ENCODE results near the gene WAPL. TPM values are rescaled to one million over a fixed set of nuclear protein-coding genes. Genes with fewer than 3 reads are reported as not detected.
"Not testable (repeated sequence)": the region's sequence is repeated elsewhere in the genome, so short reads cannot be mapped to it uniquely, and the experiment has no call there.

The WAPL gene, protein sequence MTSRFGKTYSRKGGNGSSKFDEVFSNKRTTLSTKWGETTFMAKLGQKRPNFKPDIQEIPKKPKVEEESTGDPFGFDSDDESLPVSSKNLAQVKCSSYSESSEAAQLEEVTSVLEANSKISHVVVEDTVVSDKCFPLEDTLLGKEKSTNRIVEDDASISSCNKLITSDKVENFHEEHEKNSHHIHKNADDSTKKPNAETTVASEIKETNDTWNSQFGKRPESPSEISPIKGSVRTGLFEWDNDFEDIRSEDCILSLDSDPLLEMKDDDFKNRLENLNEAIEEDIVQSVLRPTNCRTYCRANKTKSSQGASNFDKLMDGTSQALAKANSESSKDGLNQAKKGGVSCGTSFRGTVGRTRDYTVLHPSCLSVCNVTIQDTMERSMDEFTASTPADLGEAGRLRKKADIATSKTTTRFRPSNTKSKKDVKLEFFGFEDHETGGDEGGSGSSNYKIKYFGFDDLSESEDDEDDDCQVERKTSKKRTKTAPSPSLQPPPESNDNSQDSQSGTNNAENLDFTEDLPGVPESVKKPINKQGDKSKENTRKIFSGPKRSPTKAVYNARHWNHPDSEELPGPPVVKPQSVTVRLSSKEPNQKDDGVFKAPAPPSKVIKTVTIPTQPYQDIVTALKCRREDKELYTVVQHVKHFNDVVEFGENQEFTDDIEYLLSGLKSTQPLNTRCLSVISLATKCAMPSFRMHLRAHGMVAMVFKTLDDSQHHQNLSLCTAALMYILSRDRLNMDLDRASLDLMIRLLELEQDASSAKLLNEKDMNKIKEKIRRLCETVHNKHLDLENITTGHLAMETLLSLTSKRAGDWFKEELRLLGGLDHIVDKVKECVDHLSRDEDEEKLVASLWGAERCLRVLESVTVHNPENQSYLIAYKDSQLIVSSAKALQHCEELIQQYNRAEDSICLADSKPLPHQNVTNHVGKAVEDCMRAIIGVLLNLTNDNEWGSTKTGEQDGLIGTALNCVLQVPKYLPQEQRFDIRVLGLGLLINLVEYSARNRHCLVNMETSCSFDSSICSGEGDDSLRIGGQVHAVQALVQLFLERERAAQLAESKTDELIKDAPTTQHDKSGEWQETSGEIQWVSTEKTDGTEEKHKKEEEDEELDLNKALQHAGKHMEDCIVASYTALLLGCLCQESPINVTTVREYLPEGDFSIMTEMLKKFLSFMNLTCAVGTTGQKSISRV (N-terminal part only)
- 14.3 TPM for total RNA-seq

DNA sequence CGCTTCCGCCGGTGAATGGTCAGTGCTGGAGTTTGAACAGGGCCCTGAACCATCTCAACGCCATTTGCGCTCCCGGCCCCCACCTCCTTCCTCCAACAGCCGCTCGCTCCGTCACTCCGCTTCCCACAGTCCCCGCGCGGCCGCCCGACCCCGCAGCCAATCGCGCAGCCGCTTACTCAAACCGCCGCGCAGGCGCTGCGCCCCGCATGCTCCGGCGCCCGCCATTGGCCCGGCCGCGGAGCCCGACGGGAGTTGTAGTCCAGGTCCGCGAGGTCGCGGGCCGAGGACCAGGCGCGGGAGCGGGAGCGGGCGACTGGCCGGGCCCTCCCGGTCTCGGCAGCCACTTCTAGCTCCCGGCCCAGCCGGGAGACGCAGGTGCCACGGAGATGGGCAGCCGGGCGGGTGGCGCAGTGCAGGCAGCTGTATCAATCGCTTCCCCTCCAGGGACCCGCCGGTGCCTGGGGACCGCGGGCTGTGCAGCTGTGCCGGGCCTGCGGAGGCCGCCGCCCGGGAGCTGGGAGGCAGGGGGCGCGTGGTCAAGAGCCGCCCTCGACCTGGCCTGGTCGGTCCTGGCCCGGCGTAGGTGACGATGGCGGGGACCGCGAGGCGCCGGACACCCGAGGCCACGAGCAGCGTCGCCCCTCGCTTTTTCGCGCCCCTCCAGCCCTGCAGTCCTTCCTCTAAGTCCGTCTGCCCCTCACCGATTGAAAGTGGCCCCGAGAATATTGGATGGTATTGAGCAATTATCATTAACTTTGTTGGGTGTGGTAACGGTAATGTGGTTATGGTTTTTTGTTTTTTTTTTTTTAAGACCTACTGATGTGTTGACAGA is at the start of gene WAPL:
Gene WAPL (minus strand): TSS at position 115 of the 832 bp plus-strand sequence. CDS start 3,723 bp downstream, outside the sequence.
- peak; percentile 93 for ATAC-seq
- peak; percentile 98 for DNase-seq (ENCODE audit: low spot score)

DNA sequence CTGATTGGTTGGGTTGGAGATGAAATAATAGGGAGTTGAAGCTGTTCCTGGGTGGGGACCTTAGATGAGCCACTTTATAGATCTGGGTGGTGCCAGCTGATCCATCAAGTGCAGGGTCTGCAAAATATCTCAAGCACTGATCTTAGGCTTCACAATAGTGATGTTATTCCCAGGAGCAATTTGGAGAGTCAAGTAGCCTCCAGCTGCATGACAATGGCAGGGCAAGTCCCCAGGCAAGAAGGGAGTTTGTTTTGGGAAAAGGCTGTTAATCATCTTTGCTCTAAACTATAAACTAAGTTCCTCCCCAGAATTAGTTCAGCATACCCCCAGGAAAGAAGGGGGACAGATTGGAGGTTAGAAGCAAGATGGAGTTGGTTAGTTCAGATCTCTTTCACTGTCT is 47.7 kb upstream of the WAPL start:
- ATAC-seq, result no peak
- no peak for DNase-seq (ENCODE audit: low spot score)

DNA sequence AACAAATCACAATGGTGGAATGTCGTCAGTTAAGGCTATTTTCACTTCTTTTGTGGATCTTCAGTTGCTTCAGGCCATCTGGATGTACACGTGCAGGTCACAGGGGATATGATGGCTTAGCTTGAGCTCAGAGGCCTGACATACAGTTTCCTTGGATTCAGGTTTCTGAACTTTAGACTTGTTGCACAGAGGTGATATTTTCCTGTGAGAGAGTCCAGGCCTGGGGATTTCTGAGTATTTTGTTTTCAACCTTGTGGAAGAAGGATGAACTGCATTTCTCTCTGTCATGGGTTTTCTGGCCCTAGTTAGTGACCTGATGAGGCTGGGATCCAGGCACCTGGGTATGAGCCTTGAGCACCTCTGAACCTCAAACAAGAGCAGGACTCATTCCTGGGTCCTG is 44.9 kb upstream of the WAPL start:
- not testable (repeated sequence) for ATAC-seq; DNase-seq (ENCODE audit: low spot score)

DNA sequence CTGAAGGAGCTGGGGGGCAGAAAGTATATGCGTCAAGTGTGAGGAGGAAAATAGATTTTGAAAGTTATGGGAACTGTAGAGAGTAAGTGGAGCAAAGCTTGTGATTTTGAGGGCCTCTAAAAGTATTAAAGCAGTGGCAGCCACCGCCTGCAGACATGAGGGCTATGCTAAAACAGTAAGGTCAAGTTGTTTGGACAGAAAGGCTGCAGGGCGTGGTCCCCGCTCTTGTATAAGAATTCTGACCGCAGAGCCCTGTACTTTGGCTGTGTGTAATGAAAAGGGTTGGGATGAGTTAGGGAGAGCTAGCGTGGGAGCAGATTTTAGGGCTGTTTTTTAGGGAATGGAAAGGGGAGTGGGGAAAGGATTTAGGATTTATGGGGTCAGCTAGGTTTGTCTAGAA is 41.7 kb upstream of the WAPL start:
- not testable (repeated sequence) for DNase-seq (ENCODE audit: low spot score); ATAC-seq

DNA sequence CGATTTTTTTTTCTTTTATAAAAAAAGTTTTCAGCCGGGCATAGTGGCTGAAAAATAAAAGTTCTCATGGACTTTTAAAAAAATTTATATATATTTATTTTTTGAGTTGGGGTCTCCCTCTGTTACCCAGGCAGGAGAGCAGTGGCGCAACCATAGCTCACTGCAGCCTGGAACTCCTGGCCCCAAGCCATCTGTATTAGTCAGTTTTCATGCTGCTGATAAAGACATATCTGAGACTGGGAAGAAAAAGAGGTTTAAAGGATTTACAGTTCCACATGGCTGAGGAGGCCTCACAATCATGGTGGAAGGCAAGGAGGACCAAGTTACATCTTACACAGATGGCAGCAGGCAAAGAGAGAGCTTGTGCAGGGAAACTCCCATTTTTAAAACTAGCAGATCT is 37.1 kb upstream of the WAPL start:
- ATAC-seq; DNase-seq (ENCODE audit: low spot score): not testable (repeated sequence)

DNA sequence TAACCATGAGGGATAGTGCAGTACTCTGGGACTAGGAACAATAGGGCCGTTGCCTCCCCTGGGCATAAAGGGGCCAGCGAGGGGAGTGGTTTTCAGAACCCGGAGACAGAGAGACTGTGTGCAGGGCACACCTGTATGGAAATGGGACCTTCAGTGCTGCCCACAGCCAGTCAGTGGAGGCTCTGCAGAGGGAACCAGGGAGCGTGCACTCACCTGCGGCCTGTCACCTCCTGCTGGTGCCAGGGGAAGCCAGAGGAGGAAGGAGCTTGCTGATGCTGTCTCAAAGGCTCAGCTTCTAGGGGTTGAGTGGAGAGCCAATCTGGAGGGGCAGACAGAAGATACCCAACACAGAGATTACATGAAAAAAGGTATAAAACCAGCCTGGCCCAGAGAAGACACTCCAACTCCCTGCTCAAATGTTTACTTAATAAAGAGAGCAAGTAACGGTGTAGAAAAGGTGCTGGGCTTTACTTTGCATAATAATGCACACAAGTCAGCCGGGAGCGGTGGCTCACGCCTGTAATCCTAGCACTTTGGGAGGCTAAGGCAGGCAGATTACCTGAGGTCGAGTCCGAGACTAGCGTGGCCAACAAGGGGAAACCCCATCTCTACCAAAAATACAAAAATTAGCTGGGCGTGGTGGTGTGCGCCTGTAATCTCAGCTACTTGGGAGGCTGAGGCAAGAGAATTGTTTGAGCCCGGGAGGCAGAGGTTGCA is 35.5 kb upstream of the WAPL start:
- DNase-seq (ENCODE audit: low spot score) (no peak), ATAC-seq (no peak)

DNA sequence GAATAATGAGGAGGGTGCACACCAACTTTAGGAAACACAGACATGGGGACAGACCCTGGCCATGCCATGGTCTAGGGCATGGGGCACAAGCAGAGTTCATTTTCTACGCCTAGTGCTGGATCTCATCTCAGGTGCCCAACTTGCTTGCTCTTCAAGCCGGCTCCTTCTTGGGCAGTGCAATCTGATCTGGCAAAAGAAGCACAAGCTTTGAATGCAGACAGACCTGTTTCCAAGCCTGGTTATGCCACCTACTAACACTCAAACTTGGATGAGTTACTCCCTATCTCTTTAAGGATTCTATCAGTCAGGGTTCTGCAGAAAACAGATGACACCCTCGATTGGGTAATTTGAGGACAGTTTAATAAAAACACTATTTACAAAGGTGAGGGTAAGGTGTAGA is 34.9 kb upstream of the WAPL start:
- no peak for DNase-seq (ENCODE audit: low spot score)
- no peak for ATAC-seq

DNA sequence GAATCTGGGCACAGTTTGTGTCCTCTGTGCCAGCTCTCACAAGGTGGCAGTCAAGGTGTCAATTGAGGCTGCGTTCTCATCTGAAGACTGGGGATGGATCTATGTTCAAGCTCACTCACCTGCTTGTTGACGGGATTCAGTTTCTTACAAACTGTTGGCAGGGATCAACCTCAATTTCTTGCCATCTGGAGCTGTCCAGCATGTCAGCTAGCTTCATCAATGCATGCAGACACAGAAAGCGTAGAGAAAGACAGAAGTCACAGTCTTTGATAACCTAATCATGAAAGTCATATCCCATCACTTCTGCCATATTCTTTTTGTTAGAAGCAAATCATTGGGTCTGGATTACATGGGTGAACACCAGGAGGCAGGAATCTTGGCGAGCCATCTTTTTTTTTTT is 32.0 kb upstream of the WAPL start:
- no peak for DNase-seq (ENCODE audit: low spot score)
- no peak for ATAC-seq

DNA sequence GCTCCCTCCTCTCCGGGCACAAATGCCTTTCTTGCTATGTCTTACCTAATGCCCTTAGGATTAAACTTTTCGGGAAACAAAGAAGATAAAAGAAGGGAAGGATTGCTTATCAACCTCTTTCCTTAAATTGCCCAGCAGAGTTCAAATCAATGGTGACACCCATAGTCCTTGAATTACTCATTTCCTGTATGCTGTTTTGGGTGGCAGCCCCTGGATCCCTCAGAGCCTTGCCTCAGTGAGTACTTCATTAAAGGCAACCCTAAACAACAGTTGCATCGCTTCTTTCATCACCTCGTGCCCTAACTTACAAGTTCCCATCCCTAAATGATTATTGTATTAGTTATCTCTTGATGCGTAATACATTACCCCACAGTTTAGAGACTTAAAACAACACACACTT is 31.6 kb upstream of the WAPL start:
- ATAC-seq, result no peak
- no peak for DNase-seq (ENCODE audit: low spot score)

DNA sequence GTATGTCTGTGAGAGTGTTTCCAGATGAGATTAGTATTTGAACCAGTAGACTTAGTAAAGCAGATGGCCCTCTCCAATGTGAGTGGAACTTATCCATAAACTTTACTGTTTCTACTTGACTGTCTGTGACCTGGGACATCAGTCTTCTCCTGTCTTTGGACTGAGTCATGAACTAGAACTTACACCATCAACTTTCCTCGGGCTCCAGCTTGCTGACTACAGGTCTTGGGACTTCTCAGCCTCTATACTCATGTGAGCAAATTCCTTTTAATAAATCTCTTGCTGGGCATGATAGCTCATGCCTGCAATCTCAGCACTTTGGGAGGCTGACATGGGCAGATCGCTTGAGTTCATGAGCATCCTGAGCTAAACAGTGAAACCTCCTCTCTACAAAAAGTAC is 25.7 kb upstream of the WAPL start:
- DNase-seq (ENCODE audit: low spot score), result no peak
- ATAC-seq, result no peak

DNA sequence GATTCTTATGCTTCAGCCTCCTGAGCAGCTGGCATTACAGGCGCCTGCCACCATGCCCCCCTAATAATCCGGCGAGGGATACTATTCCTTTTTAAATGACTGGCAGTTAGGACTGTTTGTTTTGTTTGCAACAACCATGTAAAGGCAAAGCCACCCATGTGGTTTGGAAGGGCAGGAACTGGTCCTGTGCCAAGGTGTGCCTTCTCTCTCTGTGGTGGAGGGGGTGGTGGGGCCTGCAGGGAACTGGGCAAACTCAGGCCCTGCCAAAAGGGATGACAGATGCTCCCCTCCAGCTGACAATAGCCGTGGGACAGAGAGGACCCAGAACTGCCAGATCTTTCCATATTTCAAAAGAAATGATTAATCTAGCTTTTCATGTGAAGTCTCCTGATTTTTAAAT is 23.5 kb upstream of the WAPL start:
- ATAC-seq (no peak), DNase-seq (ENCODE audit: low spot score) (no peak)

DNA sequence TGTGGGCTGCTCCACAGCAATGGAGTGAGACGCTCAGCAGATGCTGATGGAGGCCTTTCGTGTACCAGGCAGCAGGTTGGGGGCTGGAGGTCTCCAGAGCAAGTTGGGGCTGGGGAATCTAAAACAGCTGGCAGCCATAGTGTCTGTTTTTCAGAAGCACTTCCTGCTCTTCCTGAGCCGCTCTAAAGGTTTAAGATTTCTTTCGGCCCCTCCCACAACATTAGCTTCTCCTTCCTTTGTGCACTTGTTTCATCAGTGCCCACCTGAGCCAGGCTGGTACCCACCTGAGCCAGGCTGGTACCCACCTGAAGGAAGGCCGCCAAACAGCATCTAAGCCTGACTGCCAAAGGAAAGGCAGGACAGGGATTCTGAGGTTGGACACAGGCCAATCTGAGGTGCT is 18.4 kb upstream of the WAPL start:
- DNase-seq (ENCODE audit: low spot score) (no peak), ATAC-seq (no peak)

DNA sequence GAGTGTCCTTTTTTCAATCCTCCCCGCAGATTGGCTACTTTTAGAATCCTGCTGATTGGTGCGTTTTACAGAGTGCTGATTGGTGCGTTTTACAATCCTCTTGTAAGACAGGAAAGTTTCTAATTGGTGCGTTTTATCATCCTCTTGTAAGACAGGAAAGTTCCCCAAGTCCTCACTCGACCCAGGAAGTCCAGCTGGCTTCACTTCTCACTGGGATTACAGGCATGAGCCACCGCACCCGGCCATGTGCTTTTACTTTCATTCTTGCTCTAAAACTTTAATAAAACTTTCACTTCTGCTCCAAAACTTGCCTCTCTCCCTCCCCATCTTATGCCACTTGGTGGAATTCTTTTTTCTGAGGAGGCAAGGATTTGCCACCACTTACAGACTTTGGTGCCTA is 17.0 kb upstream of the WAPL start:
- ATAC-seq (no peak), DNase-seq (ENCODE audit: low spot score) (no peak)

DNA sequence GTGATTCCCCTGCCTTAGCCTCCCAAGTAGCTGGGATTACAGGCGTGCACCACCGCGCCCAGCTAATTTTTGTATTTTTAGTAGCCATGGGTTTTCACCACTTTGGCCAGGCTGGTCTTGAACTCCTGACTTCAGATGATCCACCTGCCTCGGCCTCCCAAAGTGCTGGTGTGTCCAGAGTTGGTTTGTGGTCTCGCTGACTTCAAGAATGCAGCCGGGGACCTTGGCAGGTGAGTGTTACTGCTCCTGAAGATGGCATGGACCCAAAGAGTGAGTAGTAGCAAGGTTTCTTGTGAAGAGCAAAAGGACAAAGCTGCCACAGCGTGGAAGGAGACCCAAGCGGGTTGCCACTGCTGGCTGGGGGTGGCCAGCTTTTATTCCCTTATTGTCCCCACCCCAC is 16.4 kb upstream of the WAPL start:
- ATAC-seq; DNase-seq (ENCODE audit: low spot score): not testable (repeated sequence)

DNA sequence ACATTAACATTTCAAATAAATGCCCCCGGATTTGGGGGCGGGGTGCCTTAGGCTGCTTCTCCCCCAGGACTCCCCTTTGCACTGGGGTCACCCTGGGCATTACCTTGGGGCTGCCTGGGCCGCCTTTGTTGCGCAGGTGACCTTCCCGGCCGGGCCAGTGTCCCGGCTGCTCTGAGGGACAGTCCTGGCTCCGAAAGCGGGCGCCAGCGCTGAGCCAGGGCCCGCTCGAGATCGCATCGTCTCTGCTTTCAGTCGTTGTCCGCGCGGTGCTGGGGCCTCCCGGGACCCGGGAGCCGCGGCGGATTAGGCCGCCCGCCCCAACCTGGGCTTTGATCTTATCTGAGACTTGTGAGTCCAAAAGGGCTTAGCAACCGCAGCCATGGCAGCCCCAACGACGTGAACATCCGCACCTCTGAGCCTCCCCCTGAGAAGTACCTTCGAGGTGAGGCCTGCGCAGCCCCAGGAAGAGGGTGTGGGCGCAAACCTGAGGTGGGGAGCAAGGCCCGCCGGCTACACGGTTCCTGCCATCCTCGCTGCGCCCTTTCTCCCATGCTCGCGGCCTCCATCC is 14.8 kb upstream of the WAPL start:
- ATAC-seq (peak; percentile 53), DNase-seq (ENCODE audit: low spot score) (peak; percentile 67)

DNA sequence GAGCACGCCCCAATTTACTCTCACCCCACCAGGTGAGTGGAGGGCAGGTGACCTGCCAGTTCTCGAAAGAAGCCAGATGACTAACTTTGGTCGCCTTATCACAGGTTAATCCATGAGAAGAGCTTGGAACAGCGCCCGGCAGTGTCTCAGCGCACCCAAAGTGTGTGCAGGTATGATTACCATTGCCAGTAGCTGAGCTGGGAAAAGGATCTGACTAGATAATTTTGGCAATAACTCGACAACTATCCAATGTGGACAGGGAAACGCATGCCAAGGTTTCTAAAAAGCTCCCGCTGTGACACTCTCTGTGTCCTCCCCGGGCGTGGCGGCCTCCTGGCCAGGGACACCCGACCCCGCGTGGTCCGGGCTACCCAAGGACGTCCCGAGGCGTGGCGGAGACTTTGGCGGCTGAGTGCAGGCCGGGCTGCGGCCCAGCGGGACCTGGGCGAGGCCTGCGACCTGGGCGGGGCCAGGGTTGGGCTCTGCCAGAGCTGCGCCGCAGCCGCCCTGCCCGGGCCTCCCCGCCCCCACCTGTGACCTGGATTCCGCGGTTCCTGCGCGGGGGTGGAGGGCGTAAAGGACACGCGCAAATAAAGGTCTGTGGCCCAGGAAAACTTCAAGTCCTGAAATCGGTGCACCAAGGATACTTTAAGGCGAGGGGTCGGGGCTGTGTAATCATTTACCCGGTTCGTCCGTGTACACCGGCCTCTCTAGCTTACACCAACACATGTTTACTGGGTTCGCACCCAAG is 13.7 kb upstream of the WAPL start:
- DNase-seq (ENCODE audit: low spot score), result peak; percentile 98
- ATAC-seq, result peak; percentile 94

DNA sequence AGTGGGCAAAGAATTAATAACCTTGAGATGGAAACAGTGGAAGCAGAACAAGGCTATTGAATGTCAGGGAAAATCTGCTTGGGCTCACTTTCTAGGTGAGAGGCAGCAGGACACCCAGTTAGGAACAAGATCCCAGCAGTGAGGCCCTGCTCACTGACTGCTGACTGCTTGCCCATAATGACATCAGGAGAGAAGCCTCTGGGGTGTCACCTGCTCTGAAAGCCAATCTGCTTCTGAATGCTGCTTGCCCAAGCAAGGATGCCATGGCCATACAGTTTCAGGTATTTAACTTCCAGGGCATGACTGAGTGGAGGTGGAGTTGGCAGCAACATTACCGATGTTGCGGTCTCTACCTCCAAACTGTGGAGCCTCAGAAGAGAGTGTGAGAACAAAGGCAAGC is 11.7 kb upstream of the WAPL start:
- ATAC-seq, result no peak
- DNase-seq (ENCODE audit: low spot score), result no peak

DNA sequence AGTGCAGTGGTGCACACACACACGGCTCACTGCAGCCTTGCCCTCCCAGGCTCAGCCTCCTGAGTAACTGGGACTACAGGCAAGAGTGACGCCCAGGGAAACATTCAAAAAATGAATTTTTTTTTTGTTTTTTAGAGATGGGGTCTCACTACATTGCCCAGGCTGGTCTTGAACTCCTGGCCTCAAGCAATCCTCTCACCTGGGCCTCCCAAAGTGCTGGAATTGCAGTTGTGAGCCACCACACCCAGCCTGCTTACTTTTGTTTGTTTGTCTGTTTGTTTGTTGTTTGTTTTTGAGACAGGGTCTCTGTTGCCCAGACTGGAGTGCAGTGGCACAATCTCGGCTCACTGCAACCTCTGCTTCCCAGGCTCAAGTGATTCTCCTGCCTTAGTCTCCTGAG is 7.1 kb upstream of the WAPL start:
- not testable (repeated sequence) for ATAC-seq; DNase-seq (ENCODE audit: low spot score)

DNA sequence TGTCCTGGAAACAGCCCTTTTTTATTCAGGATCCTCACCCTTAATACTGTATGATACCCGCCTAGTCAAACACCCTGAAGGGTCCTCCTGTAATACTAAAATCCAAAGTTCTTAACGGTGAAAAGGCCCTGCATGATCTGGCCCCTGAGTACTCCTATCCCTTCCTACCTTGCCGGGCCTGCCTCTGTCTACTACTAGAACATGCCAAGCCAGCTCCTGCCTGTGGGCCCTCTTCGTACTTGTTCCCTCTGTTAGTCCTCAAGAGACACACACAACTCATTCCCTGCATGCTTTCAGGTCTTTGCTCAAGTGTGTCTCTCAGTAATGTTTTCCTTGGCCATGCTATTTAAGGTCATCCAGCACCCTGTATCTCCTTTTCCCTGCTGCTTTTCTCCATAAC is 5.0 kb upstream of the WAPL start:
- DNase-seq (ENCODE audit: low spot score) (no peak), ATAC-seq (no peak)
